Breast epithelium (tissue), 4 donors: ENCODE data around the gene BNC1. TPM values are rescaled to one million over a fixed set of nuclear protein-coding genes. Genes with fewer than 3 reads are reported as not detected.

ENCODE experiments used
- DNase-seq, 2 donors: peaks; one replicate each; pipeline ENCODE4 v3.0.0-alpha.2; 2019; ENCODE audit warnings: low spot score in 2 of 2
- H3K27ac ChIP-seq, 2 donors: fragments of 200-600 bp; sonication (generic) in 1 of 2; one replicate each; pipeline ENCODE4 v1.5.1; 2016 to 2019; ENCODE audit warnings: mild to moderate bottlenecking in 1 of 2
- H3K27me3 ChIP-seq, 2 donors: fragments of 200-600 bp; sonication (generic) in 1 of 2; one replicate each; pipeline versions ENCODE4 v1.5.1 to v1.6.0; 2017 to 2019; ENCODE audit warnings: control low read depth in 1 of 2, mild to moderate bottlenecking in 1 of 2
- H3K36me3 ChIP-seq: fragments of 200-600 bp; one replicate; pipeline ENCODE4 v1.5.1; 2019
- H3K4me1 ChIP-seq, 2 donors: fragments of 200-600 bp; sonication (generic); one replicate each; pipeline ENCODE4 v1.5.1; 2016 to 2019; ENCODE audit warnings: control low read depth in 1 of 2
- H3K4me3 ChIP-seq, 3 donors: fragments of 200-600 bp; sonication (generic); 1 replicate in 2 of 3; 2 replicates in 1 of 3; pipeline ENCODE4 v1.5.1; 2016 to 2019; ENCODE audit warnings: mild to moderate bottlenecking in 3 of 3, moderate library complexity in 2 of 3
- H3K9me3 ChIP-seq, 2 donors: fragments of 200-600 bp; sonication (generic) in 1 of 2; one replicate each; pipeline ENCODE4 v1.5.1; 2016 to 2019; ENCODE audit warnings: control low read depth in 1 of 2
- CTCF ChIP-seq, 3 donors: fragments of 450-650 bp; IDR thresholded peaks; one replicate each; pipeline ENCODE4 v1.5.1; 2016 to 2017; ENCODE audit warnings: antibody characterized with exemption in 3 of 3, mild to moderate bottlenecking in 3 of 3, moderate library complexity in 3 of 3
- POLR2A ChIP-seq: fragments of 450-650 bp; IDR thresholded peaks from one replicate; pipeline ENCODE4 v1.6.1; 2016; ENCODE audit warnings: antibody characterized with exemption, mild to moderate bottlenecking, moderate library complexity
- POLR2AphosphoS5 ChIP-seq, 3 donors: sonication (generic); formaldehyde crosslinking; IDR thresholded peaks; one replicate each; pipeline ENCODE4 v1.6.1; 2017; ENCODE audit warnings: antibody characterized with exemption in 3 of 3
- intact Hi-C: fragments of 100-400 bp; cut with DNase I; formaldehyde crosslinking; loops from one replicate; pipeline ENCODE4 v1.15.1; 2023; ENCODE audit warnings: low total_unique reads
- total RNA-seq, 3 donors: library from RNA; depleted of rRNA; stranded (reverse); fragments of >200 nt; gene quantifications; one replicate each; pipeline ENCODE4 v1.1.0, GENCODE V29; 2016

Gene BNC1
- total RNA-seq, 3 donors from 2014 or later: 0.48 to 10.7 (median 1.6) TPM

- TF ChIP-seq POLR2A (no peak), CTCF (IDR thresholded peaks at IDR 0.05) (no peak), POLR2AphosphoS5 (IDR thresholded peaks at IDR 0.05) (no peak)
- no peak for DNase-seq
- intact Hi-C loops: loop anchor here (5.0 kb wide), 2 partner anchors 122 to 652 kb away; no protein-coding TSS in a partner anchor
- Histone ChIP-seq H3K9me3 (no peaks in the 10 kb centered on the region), H3K36me3 (no peaks in the 10 kb centered on the region), H3K27ac (no peak overlapping the region), H3K4me1 (no peaks in the 10 kb centered on the region), H3K27me3 (peaks cover 0 to 9% of the 10 kb centered on the region in 2 donors), H3K4me3 (no peak overlapping the region)
These were observed 33.7 kb downstream of the BNC1 start for GRCh38 chr15:83250781-83251180.

- no peak for DNase-seq
- Histone ChIP-seq H3K27ac (no peak overlapping the region), H3K9me3 (no peaks in the 10 kb centered on the region), H3K4me1 (no peaks in the 10 kb centered on the region), H3K4me3 (no peak overlapping the region), H3K36me3 (no peaks in the 10 kb centered on the region), H3K27me3 (peaks cover 0 to 9% of the 10 kb centered on the region in 2 donors)
- TF ChIP-seq POLR2A: no peak
- intact Hi-C loops: no loop called here
These were observed 35.5 kb downstream of the BNC1 start for GRCh38 chr15:83249030-83249343.

GRCh38 chr15:83248151-83249029 lies 36.1 kb downstream of the BNC1 start:
- TF ChIP-seq CTCF (IDR thresholded peaks at IDR 0.05) (peak; percentile 81 to 86 (median 85)), POLR2A (no peak)
- Histone ChIP-seq H3K4me1 (no peaks in the 10 kb centered on the region), H3K36me3 (no peaks in the 10 kb centered on the region), H3K9me3 (no peaks in the 10 kb centered on the region), H3K27me3 (peaks cover 0 to 9% of the 10 kb centered on the region in 2 donors), H3K27ac (no peak overlapping the region), H3K4me3 (no peak overlapping the region)
- intact Hi-C loops: no loop called here
- no peak for DNase-seq

GRCh38 chr15:83243634-83244033 lies 40.8 kb downstream of the BNC1 start:
- intact Hi-C loops: no loop called here

GRCh38 chr15:83230242-83230641 lies 54.2 kb downstream of the BNC1 start:
- no peaks in the 10 kb centered on the region for H3K27me3 ChIP-seq
- H3K9me3 ChIP-seq: no peaks in the 10 kb centered on the region
- intact Hi-C loops: no loop called here
- no peaks in the 10 kb centered on the region for H3K36me3 ChIP-seq
- no peak overlapping the region for H3K27ac ChIP-seq
- DNase-seq: no peak
- TF ChIP-seq CTCF (IDR thresholded peaks at IDR 0.05): no peak
- no peak for TF ChIP-seq POLR2AphosphoS5 (IDR thresholded peaks at IDR 0.05)
- TF ChIP-seq POLR2A: no peak
- H3K4me3 ChIP-seq: no peak overlapping the region
- no peaks in the 10 kb centered on the region for H3K4me1 ChIP-seq

More at GRCh38 chr15:83243634-83244033, 40.8 kb downstream of the BNC1 start:
- Histone ChIP-seq H3K9me3 (peaks cover 0 to 20% of the 10 kb centered on the region in 2 donors), H3K36me3 (no peaks in the 10 kb centered on the region), H3K4me1 (no peaks in the 10 kb centered on the region), H3K4me3 (no peak overlapping the region), H3K27me3 (peaks cover 0 to 9% of the 10 kb centered on the region in 2 donors), H3K27ac (no peak overlapping the region)
- no peak for DNase-seq
- TF ChIP-seq POLR2A (no peak), POLR2AphosphoS5 (IDR thresholded peaks at IDR 0.05) (no peak), CTCF (IDR thresholded peaks at IDR 0.05) (no peak)
